Retinal pigment epithelial cell (primary cell): ENCODE results near the gene CNPY1.
A peak's percentile ranks its signal among the peaks of the same experiment; 100 is the strongest.

Source experiments
- DNase-seq: peaks from one replicate; pipeline ENCODE4 v3.0.0-alpha.2; 2010; ENCODE audit warnings: low read depth
- H3K4me3 ChIP-seq: 2 replicates; pipeline ENCODE4 v1.5.1; 2011; ENCODE audit warnings: mild to moderate bottlenecking, low read length, control low read depth, moderate library complexity
- TF ChIP-seq, protein P1 (sequence below): conservative IDR thresholded peaks from 2 replicates; pipeline ENCODE4 v1.5.1; 2011; ENCODE audit warnings: low read depth, low read length, control low read depth, inconsistent platforms

CNPY1 gene

DNA sequence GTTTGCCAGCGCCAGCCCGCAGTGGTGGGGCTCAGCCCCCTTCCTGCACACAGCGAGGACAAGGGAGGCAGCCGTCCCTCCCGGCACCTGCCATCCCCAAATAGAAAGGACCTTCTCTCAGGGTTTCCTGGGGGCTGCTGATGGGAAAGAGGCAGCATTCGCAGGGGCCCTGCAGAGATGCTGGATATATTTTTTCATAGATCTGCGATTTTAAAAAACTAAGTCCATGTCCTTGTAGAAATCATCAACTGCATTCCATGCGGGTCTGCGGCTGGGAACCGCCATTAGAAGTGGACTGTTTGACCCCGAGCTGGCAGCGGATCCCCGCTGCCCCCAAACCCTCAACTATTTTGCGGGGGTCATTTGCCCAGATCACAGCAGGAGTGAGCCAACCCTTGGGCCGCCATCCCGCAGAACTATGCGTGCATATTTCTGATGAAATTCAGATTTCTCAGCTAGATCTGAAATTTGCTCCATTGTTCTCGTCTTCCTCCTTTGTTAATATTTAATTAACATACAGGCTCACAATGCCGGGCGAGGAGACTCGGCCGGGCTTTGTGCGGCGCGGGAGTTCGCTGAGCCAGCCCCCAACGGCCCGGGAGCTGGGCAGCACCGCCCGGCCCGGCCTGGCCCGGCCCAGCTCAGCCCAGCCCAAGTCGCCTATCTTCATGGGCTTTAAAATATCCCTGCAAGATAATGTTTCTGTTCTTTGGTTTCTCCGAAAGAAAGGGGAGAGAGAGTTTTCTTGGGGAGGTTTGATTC is 86.5 kb downstream of the CNPY1 start:
- H3K4me3 ChIP-seq, result no peak overlapping the region
- no peak for DNase-seq
- TF ChIP-seq, protein P1, sequence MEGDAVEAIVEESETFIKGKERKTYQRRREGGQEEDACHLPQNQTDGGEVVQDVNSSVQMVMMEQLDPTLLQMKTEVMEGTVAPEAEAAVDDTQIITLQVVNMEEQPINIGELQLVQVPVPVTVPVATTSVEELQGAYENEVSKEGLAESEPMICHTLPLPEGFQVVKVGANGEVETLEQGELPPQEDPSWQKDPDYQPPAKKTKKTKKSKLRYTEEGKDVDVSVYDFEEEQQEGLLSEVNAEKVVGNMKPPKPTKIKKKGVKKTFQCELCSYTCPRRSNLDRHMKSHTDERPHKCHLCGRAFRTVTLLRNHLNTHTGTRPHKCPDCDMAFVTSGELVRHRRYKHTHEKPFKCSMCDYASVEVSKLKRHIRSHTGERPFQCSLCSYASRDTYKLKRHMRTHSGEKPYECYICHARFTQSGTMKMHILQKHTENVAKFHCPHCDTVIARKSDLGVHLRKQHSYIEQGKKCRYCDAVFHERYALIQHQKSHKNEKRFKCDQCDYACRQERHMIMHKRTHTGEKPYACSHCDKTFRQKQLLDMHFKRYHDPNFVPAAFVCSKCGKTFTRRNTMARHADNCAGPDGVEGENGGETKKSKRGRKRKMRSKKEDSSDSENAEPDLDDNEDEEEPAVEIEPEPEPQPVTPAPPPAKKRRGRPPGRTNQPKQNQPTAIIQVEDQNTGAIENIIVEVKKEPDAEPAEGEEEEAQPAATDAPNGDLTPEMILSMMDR, result no peak

DNA sequence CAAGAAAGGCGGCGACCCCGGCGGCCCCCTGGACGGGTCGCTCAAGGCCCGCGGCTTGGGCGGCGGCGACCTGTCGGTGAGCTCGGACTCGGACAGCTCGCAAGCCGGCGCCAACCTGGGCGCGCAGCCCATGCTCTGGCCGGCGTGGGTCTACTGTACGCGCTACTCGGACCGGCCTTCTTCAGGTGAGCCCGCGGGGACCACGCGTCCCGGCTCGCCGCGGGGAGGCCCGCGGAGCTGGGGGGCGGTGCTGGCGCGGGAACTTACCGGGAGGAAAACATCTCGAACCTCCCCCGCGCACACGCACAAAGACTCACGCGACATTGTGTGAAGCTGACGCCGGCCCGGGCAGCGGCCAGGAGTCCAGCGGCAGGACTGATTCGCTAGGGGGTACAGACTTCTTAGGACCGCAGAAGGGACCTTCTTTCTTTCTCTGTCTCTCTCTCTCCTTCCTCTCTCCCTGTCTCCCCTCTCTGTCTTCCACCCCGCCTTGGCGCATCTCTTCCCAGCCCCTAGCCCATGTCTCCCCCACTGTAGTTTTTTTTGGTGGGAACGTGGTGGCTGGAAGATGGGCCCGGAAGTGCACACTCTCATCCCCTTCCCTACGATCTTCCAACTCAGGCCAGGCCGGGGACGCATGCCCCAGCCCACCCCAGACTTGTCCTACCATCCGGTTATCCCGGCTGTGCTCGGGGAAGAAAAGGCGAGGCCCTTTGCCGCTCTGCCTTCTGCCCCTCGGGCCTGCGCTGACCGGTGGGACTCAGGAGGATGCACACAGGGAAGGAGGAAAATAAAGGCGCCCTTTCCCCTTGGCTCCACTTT is 87.3 kb downstream of the CNPY1 start:
- TF ChIP-seq, protein P1, result no peak
- no peak overlapping the region for H3K4me3 ChIP-seq
- DNase-seq, result no peak

- peak within 1 kb of the TSS; percentile 43 for H3K4me3 ChIP-seq
- TF ChIP-seq, protein P1, result no peak
- no peak for DNase-seq
These were observed 88.1 kb downstream of the CNPY1 start, which contains the start of gene EN2 for GRCh38 chr7:155458111-155458877. Gene EN2, plus strand, starts transcription at chr7:155458129. Its CDS starts 249 bp downstream, at chr7:155458378.

- TF ChIP-seq, protein P1, result no peak
- DNase-seq, result no peak
- H3K4me3 ChIP-seq, result no peak overlapping the region
These were observed 88.7 kb downstream of the CNPY1 start for GRCh38 chr7:155457544-155458110.

GRCh38 chr7:155456738-155457543 is 89.4 kb downstream of the CNPY1 start:
- TF ChIP-seq, protein P1, result no peak
- peak; percentile 4 for DNase-seq
- H3K4me3 ChIP-seq, result peak overlapping the region; percentile 43
